ENCODE measurements around the gene ENAH.

DNA sequence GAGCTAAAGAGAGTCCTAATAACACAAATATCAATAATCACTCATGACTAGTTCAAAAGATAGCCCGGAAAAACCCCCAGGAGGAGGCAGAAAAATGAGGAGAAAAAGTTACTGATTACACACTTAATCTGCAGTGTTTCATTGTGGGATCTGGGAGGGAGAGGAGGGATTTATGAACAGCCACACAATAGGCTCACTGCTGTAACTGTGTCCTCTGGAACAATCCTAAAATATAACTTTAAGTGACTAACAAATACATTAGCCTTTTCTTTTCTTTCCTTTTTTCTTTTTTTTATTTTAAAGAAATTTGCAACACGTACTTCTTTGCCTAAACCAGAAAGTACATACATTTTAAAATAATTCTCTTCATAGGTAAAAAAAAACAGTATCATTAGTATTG lies 118.8 kb downstream of the ENAH start:
- TF ChIP-seq POLR2A (IDR thresholded peaks at IDR 0.05), result no peak
- TF ChIP-seq, protein P1, sequence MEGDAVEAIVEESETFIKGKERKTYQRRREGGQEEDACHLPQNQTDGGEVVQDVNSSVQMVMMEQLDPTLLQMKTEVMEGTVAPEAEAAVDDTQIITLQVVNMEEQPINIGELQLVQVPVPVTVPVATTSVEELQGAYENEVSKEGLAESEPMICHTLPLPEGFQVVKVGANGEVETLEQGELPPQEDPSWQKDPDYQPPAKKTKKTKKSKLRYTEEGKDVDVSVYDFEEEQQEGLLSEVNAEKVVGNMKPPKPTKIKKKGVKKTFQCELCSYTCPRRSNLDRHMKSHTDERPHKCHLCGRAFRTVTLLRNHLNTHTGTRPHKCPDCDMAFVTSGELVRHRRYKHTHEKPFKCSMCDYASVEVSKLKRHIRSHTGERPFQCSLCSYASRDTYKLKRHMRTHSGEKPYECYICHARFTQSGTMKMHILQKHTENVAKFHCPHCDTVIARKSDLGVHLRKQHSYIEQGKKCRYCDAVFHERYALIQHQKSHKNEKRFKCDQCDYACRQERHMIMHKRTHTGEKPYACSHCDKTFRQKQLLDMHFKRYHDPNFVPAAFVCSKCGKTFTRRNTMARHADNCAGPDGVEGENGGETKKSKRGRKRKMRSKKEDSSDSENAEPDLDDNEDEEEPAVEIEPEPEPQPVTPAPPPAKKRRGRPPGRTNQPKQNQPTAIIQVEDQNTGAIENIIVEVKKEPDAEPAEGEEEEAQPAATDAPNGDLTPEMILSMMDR (IDR thresholded peaks at IDR 0.05 in 8 of 11, conservative IDR thresholded peaks at IDR 0.05 in 3 of 11), result no peak
- no peak for TF ChIP-seq POLR2AphosphoS5 (IDR thresholded peaks at IDR 0.05)
